Measurements from ENCODE around the gene NFE2L3.
"Not testable (repeated sequence)": the region's sequence is repeated elsewhere in the genome, so short reads cannot be mapped to it uniquely, and the experiment has no call there.

The NFE2L3 gene

DNA sequence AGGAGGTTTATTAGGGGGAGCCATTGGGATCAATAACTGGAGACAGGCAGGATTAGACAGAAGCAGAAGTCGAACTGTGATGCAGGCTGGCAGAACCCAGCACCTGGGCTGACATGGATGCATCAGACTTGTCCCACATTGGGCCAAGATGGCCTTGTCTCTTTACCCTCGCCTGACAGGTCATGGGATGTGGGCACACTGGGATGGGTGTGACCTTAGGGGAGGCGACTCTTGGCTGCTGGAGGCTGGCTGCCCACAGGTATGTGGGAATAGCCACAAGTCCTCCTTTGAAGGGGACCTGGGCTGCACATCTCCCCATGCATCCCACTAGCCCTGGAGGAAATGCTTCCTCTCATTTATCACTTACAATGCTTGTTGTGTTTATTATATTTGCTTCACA, 17.3 kb downstream of the NFE2L3 start:
- no peak for DNase-seq

DNA sequence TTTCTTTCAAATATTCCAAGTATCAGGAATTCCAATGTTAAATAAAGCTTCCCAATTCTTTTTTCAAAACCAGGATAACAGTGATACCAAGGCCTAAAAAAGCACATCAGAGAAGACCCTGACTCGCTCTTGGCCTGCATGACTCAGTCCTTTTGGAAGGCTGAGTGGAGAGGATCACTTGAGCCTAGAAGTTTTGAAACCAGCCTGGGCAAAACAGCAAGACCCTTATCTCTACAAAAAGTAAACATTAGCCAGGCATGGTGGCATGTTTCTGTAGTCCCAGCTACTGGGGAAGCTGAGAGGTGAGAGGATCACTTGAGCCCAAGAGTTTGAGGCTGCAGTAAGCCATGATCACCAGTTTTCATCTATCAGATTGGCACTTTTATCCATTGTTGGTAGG, 18.7 kb downstream of the NFE2L3 start:
- no peak for DNase-seq

DNA sequence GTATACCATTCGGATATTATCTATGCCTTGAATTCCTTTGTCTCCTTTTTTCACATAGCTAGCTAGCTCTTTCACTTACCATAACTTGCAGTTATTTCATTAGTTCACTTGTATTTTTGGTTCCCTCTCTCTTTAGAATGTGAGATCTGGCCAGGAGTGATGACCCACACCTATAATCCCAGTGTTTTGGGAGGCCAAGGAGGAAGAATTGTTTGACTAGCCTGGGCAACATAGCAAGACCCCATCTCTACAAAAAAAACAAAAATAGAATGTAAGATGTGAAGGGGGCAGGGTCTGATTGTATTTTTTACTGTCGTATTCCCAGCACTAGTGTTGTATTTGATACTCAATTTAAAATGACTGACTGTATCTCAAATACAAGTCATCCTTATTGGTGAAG, 19.6 kb downstream of the NFE2L3 start:
- no peak for DNase-seq

DNA sequence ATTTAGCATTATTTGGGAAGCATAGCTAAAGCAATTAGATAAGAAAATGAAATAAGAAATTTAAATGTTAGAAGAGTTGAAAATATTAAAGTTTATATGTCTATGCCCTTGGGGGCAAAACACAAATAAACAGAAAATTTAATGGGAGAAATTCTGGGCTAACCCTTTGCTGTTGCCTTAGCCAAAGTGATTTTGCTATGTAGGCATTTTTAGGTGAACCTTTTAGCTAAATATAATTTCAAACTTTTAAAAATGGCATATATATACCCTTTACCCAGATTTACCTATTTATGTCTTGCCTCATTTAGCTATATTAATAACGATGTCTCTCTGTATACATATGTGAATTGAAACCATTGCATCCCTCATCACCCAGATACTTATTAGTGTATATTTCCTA, 20.1 kb downstream of the NFE2L3 start:
- no peak for DNase-seq

DNA sequence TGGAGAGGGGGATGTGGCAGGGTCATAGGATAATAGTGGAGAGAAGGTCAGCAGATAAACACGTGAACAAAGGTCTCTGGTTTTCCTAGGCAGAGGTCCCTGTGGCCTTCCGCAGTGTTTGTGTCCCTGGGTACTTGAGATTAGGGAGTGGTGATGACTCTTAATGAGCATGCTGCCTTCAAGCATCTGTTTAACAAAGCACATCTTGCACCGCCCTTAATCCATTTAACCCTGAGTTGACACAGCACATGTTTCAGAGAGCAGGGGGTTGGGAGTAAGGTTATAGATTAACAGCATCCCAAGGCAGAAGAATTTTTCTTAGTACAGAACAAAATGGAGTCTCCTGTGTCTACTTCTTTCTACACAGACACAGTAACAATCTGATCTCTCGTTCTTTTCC, 23.9 kb downstream of the NFE2L3 start:
- not testable (repeated sequence) for DNase-seq

DNA sequence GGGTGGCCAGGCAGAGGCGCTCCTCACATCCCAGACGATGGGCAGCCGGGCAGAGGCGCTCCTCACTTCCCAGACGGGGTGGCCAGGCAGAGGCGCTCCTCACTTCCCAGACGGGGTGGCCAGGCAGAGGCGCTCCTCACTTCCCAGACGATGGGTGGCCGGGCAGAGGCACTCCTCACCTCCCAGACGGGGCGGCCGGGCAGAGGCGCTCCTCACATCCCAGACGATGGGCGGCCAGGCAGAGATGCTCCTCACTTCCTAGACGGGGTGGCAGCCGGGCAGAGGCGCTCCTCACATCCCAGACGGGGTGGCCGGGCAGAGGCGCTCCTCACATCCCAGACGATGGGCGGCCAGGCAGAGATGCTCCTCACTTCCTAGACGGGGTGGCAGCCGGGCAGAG, 24.7 kb downstream of the NFE2L3 start:
- DNase-seq = not testable (repeated sequence)

DNA sequence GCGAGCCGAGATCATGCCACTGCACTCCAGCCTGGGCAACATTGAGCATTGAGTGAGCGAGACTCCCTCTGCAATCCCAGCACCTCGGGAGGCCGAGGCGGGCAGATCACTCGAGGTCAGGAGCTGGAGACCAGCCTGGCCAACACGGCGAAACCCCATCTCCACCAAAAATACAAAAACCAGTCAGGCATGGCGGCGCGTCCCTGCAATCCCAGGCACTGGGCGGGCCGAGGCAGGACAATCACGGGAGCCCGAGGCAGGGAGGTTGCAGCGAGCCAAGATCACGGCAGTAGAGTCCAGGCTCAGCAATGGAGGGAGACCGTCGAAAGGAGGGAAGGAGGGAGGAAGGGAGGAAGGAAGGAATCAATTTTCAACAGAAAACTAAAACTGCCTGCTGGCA, 25.3 kb downstream of the NFE2L3 start:
- not testable (repeated sequence) for DNase-seq

DNA sequence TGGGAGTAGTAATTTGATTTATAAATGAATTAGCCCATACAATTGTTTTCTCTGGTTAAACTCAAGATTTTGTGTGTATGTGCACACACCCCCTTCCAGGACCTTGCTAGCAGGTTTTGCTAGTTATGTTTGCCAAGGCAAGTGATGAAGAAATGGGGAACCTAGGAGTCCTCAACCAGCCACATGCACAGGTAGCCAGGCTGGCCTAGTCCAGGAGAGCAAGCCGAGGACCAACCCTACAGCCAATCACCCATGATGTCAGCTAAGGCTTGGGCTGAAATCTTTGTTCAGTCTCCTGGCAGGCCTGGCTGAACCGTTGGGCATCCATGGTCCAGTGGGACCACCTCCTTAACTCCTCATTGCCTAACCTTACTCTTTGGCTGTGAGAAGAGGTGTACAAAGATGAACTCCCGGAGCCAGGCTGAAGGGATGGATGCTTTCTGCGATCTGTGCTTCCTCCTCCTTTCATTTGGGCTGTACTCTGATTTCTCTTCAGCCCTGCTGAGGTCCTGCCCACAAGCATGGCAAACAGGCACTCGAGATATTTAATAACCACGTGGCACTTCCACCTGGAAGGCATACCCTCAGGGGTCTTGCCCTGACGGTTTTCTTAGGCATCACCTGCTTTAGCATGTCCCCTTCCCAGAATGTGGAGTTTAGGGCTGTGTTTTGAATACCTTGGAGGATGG, 26.4 kb downstream of the NFE2L3 start:
- no peak for DNase-seq

DNA sequence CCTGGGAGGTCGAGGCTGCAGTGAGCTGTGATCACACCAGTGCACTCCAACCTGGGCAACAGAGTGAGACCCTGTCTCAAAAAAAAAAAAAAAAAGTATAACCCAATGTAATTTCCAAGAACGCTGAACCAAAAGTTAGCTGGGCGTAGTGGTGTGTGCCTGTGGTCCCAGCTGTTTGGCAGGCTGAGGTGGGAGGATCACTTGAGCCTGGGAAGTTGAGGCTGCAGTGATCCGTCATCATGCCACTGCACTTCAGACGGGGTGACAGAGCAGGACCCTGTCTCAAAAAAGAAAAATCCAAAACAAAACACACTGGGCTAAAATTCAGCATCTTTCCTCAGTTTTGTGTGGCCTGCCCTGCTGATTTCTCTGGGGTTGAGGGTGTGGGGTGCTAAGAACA, 27.4 kb downstream of the NFE2L3 start:
- no peak for DNase-seq

DNA sequence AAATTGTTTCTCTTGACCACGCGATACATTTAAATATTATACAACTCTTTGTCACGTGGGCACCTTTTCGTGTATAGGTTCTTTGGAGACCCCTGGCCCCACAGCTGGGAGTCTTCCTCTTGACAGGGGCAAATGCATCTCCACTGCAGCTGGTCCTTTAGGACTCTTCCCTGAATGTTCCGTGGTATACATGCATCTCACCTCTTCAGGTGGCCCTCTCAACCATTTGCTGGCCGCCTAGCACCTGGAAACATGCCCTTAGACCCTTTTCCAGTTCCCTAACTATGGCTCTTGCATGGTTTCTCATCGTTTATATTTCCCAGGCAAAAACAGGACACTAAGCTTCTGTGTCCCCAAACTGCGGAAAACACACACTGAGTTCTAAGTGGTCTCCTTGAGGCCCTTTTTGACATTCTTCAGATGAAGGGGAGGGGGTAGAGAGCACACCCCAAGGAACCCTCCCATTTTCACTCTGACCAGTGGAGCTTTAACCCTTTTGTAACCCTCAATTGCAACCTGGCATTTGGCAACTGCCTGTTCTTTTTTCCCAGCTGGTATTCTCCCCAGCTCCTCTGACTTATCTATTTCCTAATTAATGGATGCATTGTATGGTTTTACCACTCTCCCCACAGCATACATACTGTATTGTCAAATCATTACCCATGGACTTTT, 28.0 kb downstream of the NFE2L3 start:
- DNase-seq = no peak

DNA sequence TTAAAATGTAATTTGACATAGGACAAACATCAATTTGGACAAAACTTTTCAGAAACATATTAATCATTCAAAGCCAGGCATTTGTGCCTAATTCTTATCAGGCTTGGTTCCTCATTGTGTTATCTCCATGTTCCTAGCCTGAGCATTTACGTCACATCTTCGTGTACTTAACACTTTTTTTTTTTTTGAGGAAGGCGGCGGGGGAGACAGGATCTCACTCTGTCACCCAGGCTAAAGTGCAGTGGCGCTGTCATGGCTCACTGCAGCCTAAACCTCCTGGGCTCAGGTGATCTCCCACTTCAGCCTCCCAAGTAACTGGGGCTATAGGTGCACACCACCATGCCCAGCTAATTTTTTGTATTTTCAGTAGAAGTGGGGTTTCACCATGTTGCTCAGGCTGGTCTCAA, 28.8 kb downstream of the NFE2L3 start:
- DNase-seq = no peak

DNA sequence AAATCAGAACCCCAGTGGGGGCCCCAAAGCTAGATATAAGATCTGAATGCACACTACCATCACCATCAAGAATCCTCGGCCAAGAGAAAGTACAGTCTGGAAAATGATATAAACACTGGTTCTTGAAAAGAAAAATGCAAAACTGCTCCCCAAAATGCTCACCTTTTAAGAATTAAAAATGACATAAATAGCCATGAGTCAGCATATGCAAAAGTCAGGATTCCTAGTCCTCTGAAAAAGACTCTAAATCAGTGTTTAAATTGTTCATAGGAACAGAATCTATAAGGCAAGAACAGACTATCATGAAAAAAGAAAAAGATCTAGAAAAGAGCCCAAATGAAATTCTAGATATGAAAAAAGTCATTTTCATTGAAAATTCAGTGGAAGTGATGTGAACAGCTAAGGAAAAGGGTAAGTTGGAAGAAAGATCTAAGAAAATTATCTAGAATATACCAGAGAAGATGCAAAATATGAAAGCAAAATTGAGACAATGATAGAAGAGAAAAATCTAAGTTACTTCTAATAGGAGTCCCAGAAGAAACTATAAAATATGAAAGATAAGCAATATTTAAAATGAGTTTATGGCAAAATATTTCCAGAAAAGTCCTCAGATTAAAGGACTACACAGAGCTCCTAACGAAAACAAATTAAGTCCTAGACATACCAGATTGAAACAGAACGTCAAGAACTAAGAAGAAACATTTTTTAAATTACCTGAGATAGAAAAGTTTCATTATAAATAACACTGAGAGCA, 29.7 kb downstream of the NFE2L3 start:
- no peak for DNase-seq

DNA sequence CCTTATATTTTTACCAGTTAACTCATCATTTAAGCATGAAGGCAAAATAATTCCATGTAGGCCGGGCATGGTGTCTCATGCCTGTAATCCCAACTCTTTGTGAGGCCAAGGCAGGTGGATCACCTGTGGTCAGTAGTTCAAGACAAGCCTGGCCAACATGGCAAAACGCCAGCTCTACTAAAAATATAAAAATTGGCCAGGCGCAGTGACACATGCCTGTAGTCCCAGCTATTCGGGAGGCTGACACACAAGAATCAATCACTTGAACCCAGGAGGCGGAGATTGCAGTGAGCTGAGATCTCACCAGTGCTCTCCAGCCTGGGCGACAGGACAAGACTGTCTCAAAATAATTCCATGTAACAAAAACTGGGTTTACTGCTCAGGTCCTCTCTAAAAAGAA, 30.3 kb downstream of the NFE2L3 start:
- DNase-seq = no peak

DNA sequence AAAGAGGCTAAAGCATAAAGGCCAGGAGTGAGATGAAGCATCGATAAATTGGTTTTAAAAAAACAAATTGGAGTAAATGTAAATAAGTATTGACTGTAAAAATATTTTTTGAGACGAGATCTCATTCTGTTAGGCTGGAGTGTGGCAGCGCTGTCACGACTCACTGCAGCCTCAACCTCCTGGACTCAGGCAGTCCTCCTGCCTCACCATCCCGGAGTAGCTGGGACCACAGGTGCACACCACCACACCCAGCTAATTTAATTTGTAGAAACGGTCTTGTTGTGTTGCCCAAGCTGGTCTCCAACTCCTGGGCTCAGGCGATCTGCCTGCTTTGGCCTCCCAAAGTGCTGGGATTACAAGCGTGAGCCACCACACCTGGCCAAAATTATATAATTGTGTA, 30.7 kb downstream of the NFE2L3 start:
- DNase-seq = no peak

DNA sequence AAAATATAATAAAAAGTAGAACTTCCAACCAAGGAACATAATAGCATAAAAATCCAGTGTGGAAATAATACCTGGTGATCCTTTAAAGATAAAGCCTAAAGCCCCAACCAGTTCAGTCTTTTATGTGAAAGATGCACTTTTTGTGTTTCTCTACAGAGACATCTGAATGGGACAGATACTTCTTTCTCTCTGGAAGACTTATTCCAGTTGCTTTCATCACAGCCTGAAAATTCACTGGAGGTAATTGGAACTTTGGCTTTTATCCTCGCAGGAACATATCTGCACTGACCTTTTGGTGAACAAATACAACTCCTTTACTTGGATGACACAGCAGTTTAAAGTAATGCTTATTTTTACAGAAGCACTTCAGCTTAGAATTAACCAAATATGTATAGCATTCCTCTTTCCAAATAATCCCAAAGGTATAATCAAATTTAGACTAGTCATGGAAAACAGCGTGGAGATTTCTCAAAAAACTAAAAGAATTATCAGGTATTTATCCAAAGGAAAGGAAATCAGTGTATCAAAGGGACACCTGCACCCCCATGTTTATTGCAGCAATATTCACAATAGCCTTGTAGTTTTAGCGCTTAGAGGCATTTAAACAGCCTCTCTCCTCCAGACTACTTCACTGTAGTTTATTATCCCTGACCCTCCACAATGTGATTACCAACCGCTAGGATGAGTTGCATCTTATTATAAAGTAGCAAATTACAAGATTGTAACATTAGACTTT, 31.7 kb downstream of the NFE2L3 start:
- no peak for DNase-seq

DNA sequence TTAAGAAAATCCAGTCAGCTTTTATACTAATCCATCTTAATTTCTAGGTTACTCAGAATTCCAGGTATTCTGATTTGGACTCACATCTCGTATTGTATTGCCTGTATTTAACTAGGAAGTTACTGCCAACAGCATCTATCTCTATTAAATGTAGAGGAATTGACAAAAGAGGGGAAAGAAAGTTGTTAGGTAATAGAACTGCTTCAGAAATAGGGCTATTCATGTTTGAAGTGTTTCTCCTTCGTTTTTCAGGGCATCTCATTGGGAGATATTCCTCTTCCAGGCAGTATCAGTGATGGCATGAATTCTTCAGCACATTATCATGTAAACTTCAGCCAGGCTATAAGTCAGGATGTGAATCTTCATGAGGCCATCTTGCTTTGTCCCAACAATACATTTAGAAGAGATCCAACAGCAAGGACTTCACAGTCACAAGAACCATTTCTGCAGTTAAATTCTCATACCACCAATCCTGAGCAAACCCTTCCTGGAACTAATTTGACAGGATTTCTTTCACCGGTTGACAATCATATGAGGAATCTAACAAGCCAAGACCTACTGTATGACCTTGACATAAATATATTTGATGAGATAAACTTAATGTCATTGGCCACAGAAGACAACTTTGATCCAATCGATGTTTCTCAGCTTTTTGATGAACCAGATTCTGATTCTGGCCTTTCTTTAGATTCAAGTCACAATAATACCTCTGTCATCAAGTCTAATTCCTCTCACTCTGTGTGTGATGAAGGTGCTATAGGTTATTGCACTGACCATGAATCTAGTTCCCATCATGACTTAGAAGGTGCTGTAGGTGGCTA, 32.5 kb downstream of the NFE2L3 start:
- not testable (repeated sequence) for DNase-seq

DNA sequence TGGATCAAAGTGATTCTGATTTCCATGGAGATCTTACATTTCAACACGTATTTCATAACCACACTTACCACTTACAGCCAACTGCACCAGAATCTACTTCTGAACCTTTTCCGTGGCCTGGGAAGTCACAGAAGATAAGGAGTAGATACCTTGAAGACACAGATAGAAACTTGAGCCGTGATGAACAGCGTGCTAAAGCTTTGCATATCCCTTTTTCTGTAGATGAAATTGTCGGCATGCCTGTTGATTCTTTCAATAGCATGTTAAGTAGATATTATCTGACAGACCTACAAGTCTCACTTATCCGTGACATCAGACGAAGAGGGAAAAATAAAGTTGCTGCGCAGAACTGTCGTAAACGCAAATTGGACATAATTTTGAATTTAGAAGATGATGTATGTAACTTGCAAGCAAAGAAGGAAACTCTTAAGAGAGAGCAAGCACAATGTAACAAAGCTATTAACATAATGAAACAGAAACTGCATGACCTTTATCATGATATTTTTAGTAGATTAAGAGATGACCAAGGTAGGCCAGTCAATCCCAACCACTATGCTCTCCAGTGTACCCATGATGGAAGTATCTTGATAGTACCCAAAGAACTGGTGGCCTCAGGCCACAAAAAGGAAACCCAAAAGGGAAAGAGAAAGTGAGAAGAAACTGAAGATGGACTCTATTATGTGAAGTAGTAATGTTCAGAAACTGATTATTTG, 33.3 kb downstream of the NFE2L3 start:
- DNase-seq = no peak

DNA sequence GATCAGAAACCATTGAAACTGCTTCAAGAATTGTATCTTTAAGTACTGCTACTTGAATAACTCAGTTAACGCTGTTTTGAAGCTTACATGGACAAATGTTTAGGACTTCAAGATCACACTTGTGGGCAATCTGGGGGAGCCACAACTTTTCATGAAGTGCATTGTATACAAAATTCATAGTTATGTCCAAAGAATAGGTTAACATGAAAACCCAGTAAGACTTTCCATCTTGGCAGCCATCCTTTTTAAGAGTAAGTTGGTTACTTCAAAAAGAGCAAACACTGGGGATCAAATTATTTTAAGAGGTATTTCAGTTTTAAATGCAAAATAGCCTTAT, 33.8 kb downstream of the NFE2L3 start:
- no peak for DNase-seq

DNA sequence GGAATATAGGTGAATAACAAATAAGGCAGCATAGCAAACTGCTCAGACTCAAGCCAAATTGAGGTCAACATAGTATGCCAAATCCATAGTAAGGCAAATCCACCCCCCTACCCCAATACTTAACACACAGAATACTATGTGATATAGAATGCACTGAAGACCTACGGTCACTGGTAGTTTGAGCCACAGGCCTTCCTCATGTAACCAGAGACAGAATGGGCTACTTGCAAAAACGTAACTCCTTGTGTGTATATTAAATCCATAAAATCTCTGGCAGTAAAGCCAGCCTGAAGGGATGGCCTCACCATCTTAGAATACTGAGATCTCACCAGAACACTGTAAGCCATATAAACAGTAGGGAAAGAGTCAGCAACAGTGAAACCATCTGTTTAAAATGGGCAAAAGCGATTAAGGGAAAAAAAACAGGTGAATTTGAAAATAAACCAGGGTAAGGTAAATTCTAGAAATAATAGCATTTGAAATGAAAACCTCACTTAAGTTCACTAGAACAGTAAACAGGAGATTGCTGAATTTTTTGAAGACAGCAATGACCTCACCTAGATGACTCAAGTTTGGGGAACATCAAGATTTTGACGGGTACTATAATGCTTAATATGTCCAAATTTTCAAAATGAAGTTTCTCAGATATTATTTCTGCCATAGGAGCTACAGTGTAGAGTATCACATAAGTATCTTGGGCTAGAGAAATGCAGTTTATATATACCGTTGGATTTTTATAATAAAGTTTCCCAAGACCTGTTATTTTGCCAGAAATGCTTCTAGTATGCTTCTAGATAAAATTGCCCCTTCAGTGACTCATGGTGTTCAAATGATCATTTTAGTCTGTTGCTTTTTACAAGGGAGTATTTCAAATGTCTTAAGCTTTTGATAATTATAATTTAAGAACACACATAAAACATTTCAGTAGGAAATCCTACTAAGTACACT, 34.6 kb downstream of the NFE2L3 start:
- DNase-seq = no peak

DNA sequence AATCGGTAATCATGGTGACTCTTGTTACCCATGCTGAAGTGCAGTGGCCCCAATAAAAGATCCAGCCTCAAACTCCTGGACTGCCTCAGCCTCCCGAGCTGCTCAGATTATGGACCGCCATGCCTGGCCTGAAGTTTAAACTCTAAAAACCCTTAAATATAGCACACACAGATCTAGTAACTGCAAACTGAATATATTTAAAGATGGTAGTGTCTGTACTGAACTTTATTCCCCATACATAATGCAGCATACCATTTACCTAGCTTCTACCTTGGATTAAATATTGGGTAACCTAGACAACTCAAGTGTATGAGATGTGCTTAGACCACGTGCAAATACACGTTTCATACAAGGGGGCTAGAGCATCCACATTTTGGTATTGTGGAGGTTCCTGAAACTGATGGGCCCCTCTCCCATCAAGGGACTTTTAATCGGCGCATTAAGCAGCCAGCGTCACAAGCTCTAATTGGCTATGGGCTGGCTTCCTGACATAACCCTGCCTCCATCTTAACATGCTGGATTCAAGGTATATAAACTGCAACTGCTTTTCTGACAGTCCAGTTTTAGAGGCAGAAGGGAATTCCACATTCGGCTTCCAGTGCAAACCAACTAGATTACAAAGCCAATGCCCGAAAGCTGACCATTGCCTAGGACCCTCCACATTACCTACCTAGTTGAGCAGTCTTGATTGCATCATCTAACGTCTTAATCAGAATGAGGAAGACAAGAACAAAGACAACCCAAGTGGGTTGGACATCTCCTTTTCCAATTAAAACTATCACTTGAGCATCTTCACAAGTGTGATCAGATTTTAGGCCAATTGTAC, 35.6 kb downstream of the NFE2L3 start:
- DNase-seq = no peak

Data from stimulated activated CD4-positive, alpha-beta T cell treated with anti-CD3 and anti-CD28 coated beads, Interleukin-4, amount 100 ng/mL, for 4 hours (primary cell).